Left ventricle myocardium inferior (tissue), 1 donor: Measurements from ENCODE around the gene KANSL1. TPM values are rescaled to one million over a fixed set of nuclear protein-coding genes. Genes with fewer than 3 reads are reported as not detected.

ENCODE experiments used
- DNase-seq: peaks from one replicate; pipeline ENCODE4 v3.0.0-alpha.2; 2020
- H3K27ac ChIP-seq: fragments of 200-600 bp; replicated peaks from 2 replicates; pipeline ENCODE4 v1.8.0; 2021
- H3K27me3 ChIP-seq: fragments of 200-600 bp; 2 replicates; pipeline ENCODE4 v1.8.0; 2021; ENCODE audit warnings: low read depth
- H3K36me3 ChIP-seq: fragments of 200-600 bp; 2 replicates; pipeline ENCODE4 v1.8.0; 2021
- H3K4me1 ChIP-seq: fragments of 200-600 bp; 2 replicates; pipeline ENCODE4 v1.8.0; 2021
- H3K4me3 ChIP-seq: fragments of 200-600 bp; 2 replicates; pipeline ENCODE4 v1.8.0; 2021; ENCODE audit warnings: mild to moderate bottlenecking, moderate library complexity
- H3K9me3 ChIP-seq: fragments of 200-600 bp; replicated peaks from 2 replicates; pipeline ENCODE4 v1.8.0; 2021
- CTCF ChIP-seq: fragments of 200-600 bp; IDR thresholded peaks from 2 replicates; pipeline ENCODE4 v1.8.0; 2021; ENCODE audit warnings: antibody characterized with exemption, mild to moderate bottlenecking, borderline replicate concordance
- intact Hi-C: fragments of 100-400 bp; cut with micrococcal nuclease; formaldehyde crosslinking; loops from one replicate; pipeline ENCODE4 v1.11.0; 2022
- total RNA-seq: library from RNA; stranded (reverse); fragmentation: NEBNext Ultra II Directional; extraction: Animal tissue kit (Norgen Biotek cat#: 25700); gene quantifications from one replicate; pipeline ENCODE4 v1.2.1, GENCODE V29; 2021
- donor health status: DM: no; HTN: yes; CAD: no; lungs with severe emphysema.

KANSL1 gene
- total RNA-seq, 1 donor from 2014 or later = 23.7 TPM

GRCh38 chr17:46002973-46003316, 190.3 kb downstream of the KANSL1 start:
- H3K4me3 ChIP-seq = no peak overlapping the region
- H3K27me3 ChIP-seq = no peaks in the 10 kb centered on the region
- no peak for TF ChIP-seq CTCF
- DNase-seq = no peak
- peaks cover 17% of the 10 kb centered on the region for H3K4me1 ChIP-seq
- no peaks in the 10 kb centered on the region for H3K9me3 ChIP-seq
- no peak overlapping the region for H3K27ac ChIP-seq
- H3K36me3 ChIP-seq = no peaks in the 10 kb centered on the region
- intact Hi-C loops = no loop called here

GRCh38 chr17:46002311-46002972, 190.8 kb downstream of the KANSL1 start:
- Histone ChIP-seq H3K27ac (no peak overlapping the region), H3K4me3 (no peak overlapping the region), H3K27me3 (no peaks in the 10 kb centered on the region), H3K9me3 (no peaks in the 10 kb centered on the region), H3K36me3 (no peaks in the 10 kb centered on the region), H3K4me1 (peaks cover 17% of the 10 kb centered on the region)
- intact Hi-C loops = no loop called here
- TF ChIP-seq CTCF = peak; percentile 97
- DNase-seq = peak; percentile 49

- H3K36me3 ChIP-seq = no peaks in the 10 kb centered on the region
- no peak for TF ChIP-seq CTCF
Measured at GRCh38 chr17:46001390-46002310, 191.6 kb downstream of the KANSL1 start.

GRCh38 chr17:46000757-46001156, 192.5 kb downstream of the KANSL1 start:
- Histone ChIP-seq H3K27ac (no peak overlapping the region), H3K4me3 (no peak overlapping the region), H3K4me1 (peaks cover 17% of the 10 kb centered on the region), H3K36me3 (no peaks in the 10 kb centered on the region), H3K9me3 (no peaks in the 10 kb centered on the region), H3K27me3 (no peaks in the 10 kb centered on the region)
- TF ChIP-seq CTCF = no peak
- intact Hi-C loops = no loop called here
- no peak for DNase-seq

More at GRCh38 chr17:46001390-46002310, 191.6 kb downstream of the KANSL1 start:
- Histone ChIP-seq H3K4me1 (peaks cover 17% of the 10 kb centered on the region), H3K27me3 (no peaks in the 10 kb centered on the region), H3K9me3 (no peaks in the 10 kb centered on the region), H3K4me3 (no peak overlapping the region), H3K27ac (no peak overlapping the region)
- intact Hi-C loops = no loop called here
- DNase-seq = no peak

DNA sequence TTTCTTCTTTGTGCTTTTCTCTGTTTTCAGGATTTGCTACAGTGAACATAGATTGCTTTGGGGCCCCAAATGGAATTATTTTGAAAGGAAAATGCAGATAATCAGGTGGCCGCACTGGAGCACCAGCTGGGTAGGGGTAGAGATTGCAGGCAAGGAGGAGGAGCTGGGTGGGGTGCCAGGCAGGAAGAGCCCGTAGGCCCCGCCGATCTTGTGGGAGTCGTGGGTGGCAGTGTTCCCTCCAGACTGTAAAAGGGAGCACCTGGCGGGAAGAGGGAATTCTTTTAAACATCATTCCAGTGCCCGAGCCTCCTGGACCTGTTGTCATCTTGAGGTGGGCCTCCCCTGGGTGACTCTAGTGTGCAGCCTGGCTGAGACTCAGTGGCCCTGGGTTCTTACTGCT, 192.9 kb downstream of the KANSL1 start:
- intact Hi-C loops = no loop called here
- TF ChIP-seq CTCF = no peak
- Histone ChIP-seq H3K4me1 (peaks cover 17% of the 10 kb centered on the region), H3K4me3 (no peak overlapping the region), H3K9me3 (no peaks in the 10 kb centered on the region), H3K36me3 (no peaks in the 10 kb centered on the region), H3K27me3 (no peaks in the 10 kb centered on the region), H3K27ac (no peak overlapping the region)
- no peak for DNase-seq
